ENCODE data around the gene EAF2.

Gene EAF2

DNA sequence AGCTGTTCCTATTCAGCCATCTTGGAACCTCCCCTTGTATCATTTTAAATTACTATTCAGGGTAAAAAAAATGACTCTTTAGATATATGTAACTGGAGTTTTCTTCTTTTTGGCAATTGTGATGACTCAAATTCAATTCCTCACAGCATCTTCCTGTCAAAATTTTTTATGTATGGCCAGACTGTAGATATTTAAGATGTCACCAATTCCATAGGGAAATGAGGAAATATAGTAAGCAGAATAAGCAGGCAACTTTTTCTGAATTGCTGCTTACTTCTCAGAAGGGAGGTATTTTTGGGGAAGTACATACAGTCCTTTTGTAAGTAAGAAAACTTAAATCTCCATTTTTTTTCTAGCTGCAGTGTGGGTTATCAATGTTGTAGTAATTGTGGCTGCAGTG is 28.8 kb downstream of the EAF2 start:
- FAIRE-seq: no peak

DNA sequence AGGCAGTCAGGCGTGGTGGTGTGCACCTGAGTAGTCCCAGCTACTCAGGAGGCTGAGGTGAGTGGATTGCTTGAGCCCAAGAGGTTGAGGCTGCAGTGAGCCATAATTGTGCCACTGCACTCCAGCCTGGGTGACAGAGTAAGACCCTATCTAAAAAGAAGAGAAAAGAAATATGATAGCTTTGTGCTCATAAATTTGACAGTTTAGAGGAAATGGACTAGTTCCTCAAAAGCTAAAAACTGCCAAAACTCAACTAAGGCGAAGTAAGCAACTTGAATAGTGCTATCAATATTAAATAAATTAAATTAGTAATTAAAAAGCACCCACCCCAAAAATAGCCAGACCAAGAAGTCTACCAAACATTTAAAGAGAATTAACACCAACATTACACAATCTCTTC is 34.7 kb downstream of the EAF2 start:
- FAIRE-seq: no peak

DNA sequence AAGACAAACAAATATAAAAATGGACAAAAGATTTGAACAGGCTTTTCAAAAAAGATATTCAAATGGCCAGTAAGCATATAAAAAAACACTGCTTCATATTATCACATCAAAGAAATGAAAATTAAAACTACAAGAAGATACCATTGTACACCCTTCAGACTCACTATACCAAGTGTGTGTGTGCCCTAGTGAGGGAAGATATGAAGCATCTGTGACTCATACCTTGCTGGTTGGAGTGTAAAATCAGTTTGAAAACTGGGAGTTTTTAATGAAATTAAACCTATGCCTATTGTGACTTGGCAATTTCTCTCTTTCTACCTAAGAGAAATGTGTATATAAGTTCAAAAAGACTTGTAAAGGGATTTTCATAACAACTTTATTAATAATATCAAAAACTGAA is 35.7 kb downstream of the EAF2 start:
- FAIRE-seq: no peak

DNA sequence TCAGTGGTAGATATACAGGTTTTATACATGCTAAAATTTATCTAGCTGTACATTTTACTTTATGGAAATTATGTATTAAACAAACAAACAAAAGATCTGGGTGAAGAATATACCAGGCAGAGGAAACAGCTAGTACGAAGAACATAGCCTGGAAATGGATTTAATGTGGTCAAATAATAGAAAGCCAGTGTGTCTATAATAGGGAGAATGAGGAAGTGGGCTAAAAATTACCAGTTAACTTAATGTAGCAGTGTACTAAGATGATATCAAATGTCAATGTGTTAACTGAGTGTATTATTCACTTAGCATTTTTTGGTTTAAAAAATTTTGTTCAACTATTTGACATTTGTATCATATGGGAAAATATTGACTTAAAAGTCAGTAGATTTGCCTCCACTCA is 36.4 kb downstream of the EAF2 start:
- FAIRE-seq: no peak

DNA sequence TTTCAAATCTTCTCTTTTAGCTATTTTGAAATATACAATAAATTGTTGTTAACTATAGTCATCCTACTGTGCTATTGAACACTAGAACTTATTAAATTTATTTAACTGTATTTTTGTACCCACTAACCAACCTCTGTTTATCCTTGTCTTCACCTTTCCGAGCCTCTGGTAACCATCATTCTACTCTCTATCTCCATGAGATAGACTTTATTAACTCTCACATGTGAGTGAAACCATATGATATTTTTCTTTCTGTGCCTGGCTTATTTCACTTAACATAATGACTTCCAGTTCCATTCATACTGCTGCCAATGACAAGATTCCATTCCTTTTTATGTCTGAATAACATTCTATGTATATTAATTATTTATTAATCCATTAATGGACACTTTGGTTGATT is 43.4 kb downstream of the EAF2 start:
- no peak for FAIRE-seq

DNA sequence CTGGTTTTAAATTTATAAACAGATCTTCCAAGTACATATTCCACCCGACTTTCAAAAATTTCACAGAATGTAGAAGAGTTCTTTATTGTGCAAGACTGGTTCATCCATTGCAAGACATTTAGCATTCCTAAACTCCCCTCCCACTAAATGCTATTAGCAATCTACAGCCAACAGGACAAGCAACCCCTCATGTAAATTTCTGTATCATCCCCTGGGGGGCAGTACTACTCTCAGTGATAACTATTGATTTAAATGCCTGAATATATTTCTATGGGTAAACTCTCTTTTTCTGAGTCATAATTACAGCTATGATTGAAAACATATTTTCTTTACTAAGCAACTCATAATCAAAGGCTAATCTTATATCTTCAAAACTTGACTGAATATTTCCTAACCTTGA is 48.5 kb downstream of the EAF2 start:
- no peak for FAIRE-seq

DNA sequence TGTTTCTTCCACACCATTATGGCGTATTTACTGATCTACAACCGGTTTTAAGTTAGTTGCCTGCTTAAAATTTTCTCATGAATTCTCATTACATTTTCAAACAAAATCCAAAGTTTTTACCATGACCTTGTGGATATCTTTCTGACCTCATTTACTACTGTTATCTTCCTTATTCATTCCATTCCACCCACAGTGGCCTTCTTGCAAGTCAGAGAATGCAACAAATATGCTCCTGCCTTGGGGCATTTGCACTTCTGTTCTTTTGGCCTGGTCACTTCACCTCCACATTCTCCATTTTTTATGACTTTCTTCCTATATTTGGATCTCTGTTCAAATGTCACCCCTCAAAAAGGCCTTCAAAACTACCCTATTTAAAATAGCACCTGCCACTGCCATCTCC is 50.4 kb downstream of the EAF2 start:
- FAIRE-seq: no peak

DNA sequence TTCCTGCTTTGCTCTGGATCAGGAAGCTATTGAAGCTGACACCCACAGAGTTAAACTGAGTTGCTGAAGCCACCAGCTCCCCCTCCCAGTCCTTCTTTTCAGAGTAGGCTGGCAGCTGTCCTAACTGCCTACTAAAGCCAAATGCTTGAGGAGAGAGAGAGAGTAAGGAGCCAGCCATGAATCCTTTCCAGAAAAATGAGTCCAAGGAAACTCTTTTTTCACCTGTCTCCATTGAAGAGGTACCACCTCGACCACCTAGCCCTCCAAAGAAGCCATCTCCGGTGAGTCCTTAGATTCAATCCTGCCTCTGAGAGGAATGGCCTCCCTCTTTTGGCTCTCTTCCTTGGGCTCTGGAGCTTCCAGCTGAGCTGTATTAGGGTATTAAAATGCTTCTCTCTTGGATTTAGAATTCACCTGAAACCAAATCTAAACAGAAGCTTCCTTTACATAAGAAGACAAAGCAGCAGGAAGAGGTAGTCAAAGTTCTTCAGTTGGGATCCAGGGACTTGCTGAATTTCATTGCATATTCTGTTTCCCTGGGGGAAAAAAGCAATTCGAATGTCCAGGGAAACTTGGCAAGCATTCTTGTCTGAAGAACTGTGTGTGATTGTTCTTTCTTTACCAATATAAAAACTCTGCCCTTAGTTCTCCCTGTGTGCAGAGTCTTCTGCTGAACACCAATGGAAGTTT is 59.4 kb downstream of the EAF2 start, which contains the start of gene SLC15A2:
Gene SLC15A2, plus strand, starts transcription at position 101 of the 690 bp plus-strand sequence. Its CDS starts 76 bp downstream, at position 177.
- FAIRE-seq: no peak

DNA sequence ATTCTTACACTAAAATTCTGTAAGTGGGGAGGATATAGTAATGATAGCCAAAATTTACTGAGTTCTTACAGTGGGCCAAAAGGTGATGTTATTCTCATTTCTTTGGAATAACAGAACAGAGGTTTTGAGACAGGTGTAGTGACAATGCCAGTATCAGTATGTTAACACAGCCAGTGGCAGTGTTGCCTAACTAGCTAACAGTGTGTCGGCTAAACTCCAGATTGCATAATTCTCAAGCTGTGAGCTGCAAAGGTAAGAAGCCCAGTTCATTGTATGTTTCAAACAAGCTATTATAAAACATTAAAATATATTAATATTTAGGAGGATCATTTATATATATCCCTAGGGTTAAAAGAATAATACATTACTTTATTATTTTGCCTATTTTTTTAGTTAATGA is 60.1 kb downstream of the EAF2 start:
- FAIRE-seq: no peak

DNA sequence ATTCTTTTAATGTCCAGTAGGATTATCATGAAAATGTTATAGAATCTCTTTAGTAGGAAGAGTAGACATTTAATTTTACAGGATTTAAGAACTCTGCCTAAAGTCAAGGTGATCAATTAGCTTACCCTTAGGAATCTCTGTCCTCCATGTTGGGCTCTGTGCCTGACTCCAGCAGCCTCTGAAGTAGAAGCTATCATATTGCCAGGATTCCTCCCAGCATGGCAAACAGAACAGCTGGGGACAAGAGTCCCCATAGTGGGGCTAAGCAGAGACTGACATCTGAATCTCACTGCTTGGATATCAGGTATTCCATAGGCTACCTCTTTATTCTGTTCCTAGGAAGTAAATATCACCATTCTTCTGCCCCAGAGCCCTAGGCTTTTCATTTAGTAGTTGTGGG is 60.7 kb downstream of the EAF2 start:
- no peak for FAIRE-seq

DNA sequence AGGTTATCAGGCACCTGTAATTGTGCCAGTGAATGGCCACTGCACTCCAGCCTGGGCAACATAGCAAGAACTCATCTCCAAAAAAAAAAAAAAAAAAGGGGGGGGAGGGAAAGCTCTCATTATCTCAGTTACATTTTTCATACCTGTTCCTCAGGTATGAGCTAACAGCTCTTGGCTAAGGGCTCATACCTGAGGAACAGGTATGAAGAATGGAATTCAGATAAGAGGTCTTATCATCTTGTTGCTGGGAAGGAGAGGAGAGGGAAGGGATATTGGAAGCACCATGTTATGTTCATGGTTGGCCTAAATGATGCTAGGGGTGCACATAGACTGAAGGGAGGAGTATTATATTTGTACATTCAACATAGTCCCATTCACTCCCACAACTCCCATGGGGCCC is 61.8 kb downstream of the EAF2 start:
- FAIRE-seq: no peak

DNA sequence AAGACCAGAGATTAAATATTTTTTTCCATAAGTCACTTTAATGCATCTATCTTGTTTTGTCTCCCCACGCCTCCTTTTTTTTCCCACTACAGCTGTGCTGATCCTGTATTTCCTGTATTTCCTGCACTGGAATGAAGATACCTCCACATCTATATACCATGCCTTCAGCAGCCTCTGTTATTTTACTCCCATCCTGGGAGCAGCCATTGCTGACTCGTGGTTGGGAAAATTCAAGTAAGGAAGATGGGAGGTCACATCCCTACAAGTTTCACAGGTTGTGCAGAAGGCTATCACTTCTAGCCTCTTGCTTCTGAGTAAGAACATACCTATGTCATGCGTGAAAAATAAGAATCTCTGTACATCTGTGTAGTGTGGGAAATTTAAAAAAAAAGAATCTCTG is 62.3 kb downstream of the EAF2 start:
- no peak for FAIRE-seq

DNA sequence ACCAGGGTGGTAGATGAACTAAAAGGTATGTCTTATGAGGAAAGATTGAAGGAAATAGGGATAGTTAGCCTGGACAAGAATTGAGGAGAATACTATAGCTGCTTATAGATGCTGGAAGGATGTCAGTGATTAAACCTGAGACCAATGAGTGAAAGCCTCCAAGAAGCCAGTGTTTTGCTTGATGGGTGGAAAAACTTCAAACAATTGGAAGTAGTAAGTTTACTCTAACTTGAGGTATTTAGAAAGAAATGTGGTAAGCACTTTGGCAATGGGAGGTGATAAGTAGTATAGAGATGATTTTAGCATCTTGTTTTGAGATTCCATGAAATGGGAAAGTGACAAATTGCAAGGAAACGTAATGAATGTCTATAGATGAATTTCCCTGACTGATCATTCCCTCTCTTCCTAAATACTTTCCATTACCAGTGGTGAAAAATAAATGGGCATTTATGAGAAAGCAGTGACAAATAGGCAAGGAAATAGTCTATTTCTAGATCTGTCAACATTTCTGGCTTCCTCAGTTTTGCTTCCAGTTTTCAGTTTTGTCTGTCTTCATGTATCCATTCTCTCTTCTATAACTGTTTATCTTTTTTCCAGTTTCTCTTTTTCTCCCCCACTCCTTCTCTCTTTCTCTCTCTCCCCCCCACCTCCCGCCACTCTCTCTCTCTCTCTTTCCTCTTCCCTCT is 78.4 kb downstream of the EAF2 start:
- no peak for FAIRE-seq

DNA sequence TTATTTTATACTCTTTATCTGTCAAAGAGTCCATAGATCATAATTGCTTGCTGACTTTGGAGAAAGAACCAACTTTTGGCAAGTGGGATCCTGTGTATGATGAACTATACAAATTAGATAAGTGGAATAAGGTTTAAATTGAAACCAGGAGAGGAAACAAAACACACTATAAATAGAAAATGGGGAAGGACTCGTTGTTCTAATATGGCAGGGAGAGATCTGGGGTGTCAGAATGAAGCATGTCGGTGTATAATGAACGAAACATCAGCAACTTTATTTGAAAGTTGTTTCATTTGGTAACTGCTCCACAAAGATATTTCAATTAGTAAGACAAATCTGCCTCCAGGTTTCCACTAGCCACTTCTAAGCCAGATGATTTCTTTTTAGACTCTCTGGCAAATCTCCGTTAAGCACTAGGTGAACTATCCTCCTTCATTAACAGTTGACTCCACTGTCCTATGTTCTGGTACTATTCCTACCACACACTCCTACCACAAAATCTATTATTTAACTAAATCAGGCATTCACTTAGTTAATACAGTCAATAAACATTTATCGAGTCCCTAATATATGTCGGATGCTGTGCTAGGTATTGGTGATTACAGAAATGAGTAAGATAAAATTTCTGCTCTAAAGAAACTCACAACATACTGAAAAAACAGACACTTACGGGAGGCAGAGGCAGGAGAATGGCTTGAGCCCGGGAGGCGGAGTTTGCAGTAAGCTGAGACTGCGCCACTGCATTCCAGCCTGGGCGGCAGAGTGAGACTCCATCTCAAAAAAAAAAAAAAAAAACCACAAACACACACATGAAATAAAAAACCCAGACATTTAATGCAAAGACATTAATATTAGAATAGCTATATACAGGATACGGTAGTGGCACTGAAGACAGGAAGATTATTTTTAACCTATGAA is 79.3 kb downstream of the EAF2 start:
- FAIRE-seq: no peak

DNA sequence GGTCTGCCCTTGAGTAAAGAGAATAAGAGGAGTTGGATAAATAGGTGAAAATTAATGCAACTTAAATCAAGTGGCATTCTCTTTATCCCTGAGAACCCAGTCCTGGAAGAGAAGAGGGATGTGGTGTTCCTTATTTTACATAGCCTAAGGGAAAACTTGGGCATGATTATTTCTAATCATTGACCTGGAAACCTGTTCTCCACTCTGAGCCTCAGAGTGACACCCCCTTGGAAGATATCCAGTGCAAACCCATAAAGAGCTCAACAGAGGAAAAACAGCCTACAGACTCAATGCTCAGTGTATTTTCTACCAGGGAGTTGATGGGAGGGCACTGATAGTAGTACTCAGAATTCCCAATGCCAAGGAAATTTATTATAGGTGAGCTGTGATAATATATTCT is 81.2 kb downstream of the EAF2 start:
- no peak for FAIRE-seq

DNA sequence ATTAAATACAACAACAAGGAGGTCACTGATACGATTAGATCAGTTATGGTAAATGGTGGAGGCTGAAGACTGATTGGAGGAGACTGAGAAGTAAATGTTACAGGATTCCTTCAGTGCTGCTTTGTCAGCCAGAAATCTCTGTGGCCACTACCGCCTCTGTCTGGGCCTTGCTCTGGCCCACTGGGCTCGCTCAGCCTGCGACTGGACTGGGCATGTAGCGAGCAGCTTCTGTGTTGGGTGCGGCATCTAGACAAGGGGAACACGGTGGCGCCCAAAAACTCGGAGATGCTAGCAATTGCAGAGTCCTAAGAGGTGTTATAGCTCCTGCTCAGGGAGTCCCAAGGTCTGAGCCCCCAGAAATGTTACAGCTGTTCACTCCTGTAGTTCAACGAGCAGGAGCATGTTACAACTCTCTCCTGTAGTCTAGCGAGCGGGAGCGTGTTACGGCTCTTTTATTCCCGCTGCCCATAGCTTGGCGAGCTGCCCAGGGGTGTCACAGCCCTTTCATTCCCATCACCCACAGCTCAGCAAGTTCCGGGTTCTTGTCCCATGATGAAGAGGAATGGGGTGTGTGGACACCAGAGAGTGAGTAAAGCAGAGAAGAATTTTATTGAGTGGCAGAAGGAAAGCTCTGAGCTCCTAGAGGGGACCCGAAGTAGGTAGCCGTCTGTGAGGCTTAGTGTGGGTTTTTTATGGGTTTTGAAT is 83.9 kb downstream of the EAF2 start:
- FAIRE-seq: no peak

DNA sequence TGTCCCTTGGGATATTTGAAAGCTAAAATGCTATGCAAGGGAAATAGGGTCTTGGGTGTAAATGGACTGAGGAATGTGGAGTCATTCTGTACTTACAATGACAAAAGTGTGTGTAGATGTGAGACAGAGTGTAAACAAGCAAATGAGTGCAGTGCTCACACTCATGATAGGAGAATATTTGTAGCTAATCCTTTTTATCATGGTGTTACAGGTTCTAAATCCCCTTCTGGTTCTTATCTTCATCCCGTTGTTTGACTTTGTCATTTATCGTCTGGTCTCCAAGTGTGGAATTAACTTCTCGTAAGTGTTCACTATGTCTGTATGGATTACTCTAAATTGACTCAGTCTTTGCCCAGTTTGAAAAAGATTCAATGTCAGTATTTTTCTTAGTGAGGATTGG is 89.7 kb downstream of the EAF2 start:
- FAIRE-seq: no peak

DNA sequence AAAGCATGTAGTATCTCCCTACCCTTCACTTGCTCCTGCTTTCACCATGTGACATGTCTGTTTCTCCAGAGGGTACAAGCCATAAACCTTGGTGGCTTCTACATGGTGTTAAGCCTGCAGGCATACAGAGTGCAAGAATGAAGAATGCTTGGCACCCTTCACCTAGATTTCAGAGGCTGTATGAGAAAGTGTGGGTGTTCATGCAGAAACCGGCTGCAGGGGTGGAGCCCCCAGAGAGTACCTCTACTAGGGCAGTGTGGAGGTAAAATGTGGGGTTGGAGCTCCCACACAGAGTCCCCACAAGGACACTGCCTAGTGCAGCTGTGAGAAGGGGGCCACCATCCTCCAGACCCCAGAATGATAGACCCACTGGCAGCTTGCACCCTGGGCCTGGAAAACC is 91.4 kb downstream of the EAF2 start:
- FAIRE-seq: no peak
